ENCODE results near the gene SLC25A19. TPM values are rescaled to one million over a fixed set of nuclear protein-coding genes. Genes with fewer than 3 reads are reported as not detected.

SLC25A19 gene
- total and polyA plus RNA-seq, 9 of the 15 experiments (the other 6 are each of a cell fraction or from before 2014, with no cell fraction given), result 33.4 to 76.6 (median 55.3) TPM

GRCh38 chr17:75289115-75289831, at the start of gene SLC25A19 (continued):
- TF ChIP-seq ZNF592 (IDR thresholded peaks at IDR 0.05) (no peak), RNF2 (IDR thresholded peaks at IDR 0.05) (peak; percentile 74; the same call in 1 of the 2 replicates), MYNN (IDR thresholded peaks at IDR 0.05) (no peak), MYNN (CRISPR knock-in tag; IDR thresholded peaks at IDR 0.05) (no peak), NEUROD1 (IDR thresholded peaks at IDR 0.05; ENCODE audit: borderline replicate concordance, low read depth, low read length, partially characterized antibody) (peak; percentile 46), RBFOX2 (IDR thresholded peaks at IDR 0.05; ENCODE audit: low read depth, low read length) (peak; percentile 97), ARID3A (IDR thresholded peaks at IDR 0.05; ENCODE audit: borderline replicate concordance, low read depth, low read length) (peak; percentile 15; the same call in 1 of the 2 replicates), ZFPM2 (CRISPR knock-in tag; IDR thresholded peaks at IDR 0.05) (0 out of 2 replicates have a peak, but pooled peaks have one; percentile 49), PTTG1 (tag; IDR thresholded peaks at IDR 0.05; ENCODE audit: low read depth) (no peak), ZNF766 (CRISPR knock-in tag; conservative IDR thresholded peaks at IDR 0.05) (0 out of 2 replicates have a peak, but pooled peaks have one; percentile 31), HDAC6 (IDR thresholded peaks at IDR 0.05; ENCODE audit: low read depth, low read length) (no peak), KLF13 (tag; IDR thresholded peaks at IDR 0.05; ENCODE audit: borderline replicate concordance, low read depth) (no peak), ZNF449 (CRISPR knock-in tag; IDR thresholded peaks at IDR 0.05) (no peak), FOS (IDR thresholded peaks at IDR 0.05; ENCODE audit: extremely low read depth, insufficient read length) (peak; percentile 95), DDX20 (tag; IDR thresholded peaks at IDR 0.05; ENCODE audit: low read depth) (no peak), ZBTB7A (IDR thresholded peaks at IDR 0.05; ENCODE audit: borderline replicate concordance, control insufficient read depth, low read depth, low read length) (peak; percentile 94), ATF7 (IDR thresholded peaks at IDR 0.05) (peak; percentile 87), NRF1 (conservative IDR thresholded peaks at IDR 0.05 in 1 of 2, IDR thresholded peaks at IDR 0.05 in 1 of 2) (peak; percentile 87 to 90), ZNF57 (CRISPR knock-in tag; IDR thresholded peaks at IDR 0.05) (0 out of 2 replicates have a peak, but pooled peaks have one; percentile 26), E2F3 (CRISPR knock-in tag; IDR thresholded peaks at IDR 0.05) (no peak)
